H1 (cell line): ENCODE results near the gene ARID2. TPM values are rescaled to one million over a fixed set of nuclear protein-coding genes. Genes with fewer than 3 reads are reported as not detected.
A peak's percentile ranks its signal among the peaks of the same experiment; 100 is the strongest.

ENCODE experiments used
- CTCF ChIA-PET: fragments of 300-600 bp; sonication (Branson Sonifier 250); formaldehyde crosslinking; loops from one replicate; lab custom pipeline; 2021; ENCODE audit not compliant: partially characterized antibody; lab: Charles Lee
- POLR2A ChIA-PET: fragments of 300-600 bp; sonication (Branson Sonifier 250); formaldehyde crosslinking; loops from one replicate; lab custom pipeline; 2021; ENCODE audit warnings: inconsistent platforms; ENCODE audit not compliant: partially characterized antibody; lab: Charles Lee
- DNase-seq, 2 experiments: peaks; one replicate each; pipeline versions ENCODE4 v3.0.0 to v3.0.0-alpha.2; 2010 to 2022; ENCODE audit warnings: low spot score in 2 of 2, low read depth in 1 of 2, mixed read lengths in 1 of 2
- FAIRE-seq: peaks from 2 replicates; lab custom pipeline; 2011; peaks lifted over from hg19 to GRCh38; lab: Jason Lieb, UNC
- H2AFZ ChIP-seq: 2 replicates; pipeline ENCODE4 v1.8.1; 2012; ENCODE audit warnings: low read length, inconsistent platforms
- H2AK5ac ChIP-seq: 2 replicates; pipeline ENCODE4 v1.6.1; 2013; ENCODE audit warnings: low read depth, low read length
- H2BK120ac ChIP-seq: replicated peaks from 2 replicates; pipeline ENCODE3; 2013; ENCODE audit warnings: low read depth, low read length, inconsistent platforms
- H2BK12ac ChIP-seq: 2 replicates; pipeline ENCODE4 v1.6.1; 2013; ENCODE audit warnings: low read depth, low read length
- H2BK15ac ChIP-seq: 2 replicates; pipeline ENCODE4 v1.6.1; 2013; ENCODE audit warnings: low read length
- H2BK20ac ChIP-seq: 2 replicates; pipeline ENCODE4 v1.6.1; 2013; ENCODE audit warnings: low read length
- H2BK5ac ChIP-seq: 2 replicates; pipeline ENCODE4 v1.6.1; 2013; ENCODE audit warnings: low read depth, low read length
- H3K14ac ChIP-seq: 2 replicates; pipeline ENCODE4 v1.6.1; 2013; ENCODE audit warnings: inconsistent platforms; ENCODE audit not compliant: insufficient read length
- H3K18ac ChIP-seq: 2 replicates; pipeline ENCODE4 v1.6.1; 2013; ENCODE audit warnings: low read length; ENCODE audit errors: extremely low read depth
- H3K23ac ChIP-seq: 2 replicates; pipeline ENCODE4 v1.6.1; 2013; ENCODE audit warnings: inconsistent platforms; ENCODE audit not compliant: insufficient read length
- H3K23me2 ChIP-seq: 2 replicates; pipeline ENCODE4 v1.6.1; 2013; ENCODE audit warnings: low read depth, low read length
- H3K27ac ChIP-seq: 2 replicates; pipeline ENCODE4 v1.6.1; 2011; ENCODE audit warnings: low read depth, low read length, inconsistent platforms
- H3K27me3 ChIP-seq, 4 experiments: replicated peaks in 1 of 4; 1 replicate in 1 of 4; 2 replicates in 3 of 4; pipeline versions ENCODE4 v1.6.1 to v1.8.1; 2011 to 2013; ENCODE audit warnings: low read length in 3 of 4, mild to moderate bottlenecking in 3 of 4, inconsistent platforms in 2 of 4, mixed read lengths in 2 of 4, moderate library complexity in 1 of 4; ENCODE audit not compliant: control insufficient read depth in 3 of 4, insufficient read depth in 3 of 4; ENCODE audit errors: extremely low read depth in 1 of 4
- H3K36me3 ChIP-seq, 4 experiments: 2 replicates each; pipeline versions ENCODE4 v1.6.1 to v1.8.1; 2011 to 2013; ENCODE audit warnings: mild to moderate bottlenecking in 4 of 4, low read length in 3 of 4, moderate library complexity in 2 of 4, control low read depth in 1 of 4, inconsistent platforms in 1 of 4; ENCODE audit not compliant: insufficient read depth in 4 of 4, control insufficient read depth in 2 of 4
- H3K4ac ChIP-seq: replicated peaks from 2 replicates; pipeline ENCODE3; 2013; ENCODE audit warnings: low read length, low read depth, mixed read lengths, inconsistent platforms; ENCODE audit not compliant: insufficient read length
- H3K4me1 ChIP-seq, 4 experiments: replicated peaks in 1 of 4; 1 replicate in 1 of 4; 2 replicates in 3 of 4; pipeline versions ENCODE4 v1.6.1 to v1.8.1; 2011 to 2013; ENCODE audit warnings: low read length in 3 of 4, inconsistent platforms in 2 of 4, mixed read lengths in 1 of 4; ENCODE audit not compliant: insufficient read depth in 4 of 4, control insufficient read depth in 3 of 4
- H3K4me2 ChIP-seq, 2 experiments: 2 replicates each; pipeline versions ENCODE4 v1.6.1 to v1.8.1; 2011 to 2013; ENCODE audit warnings: low read depth in 2 of 2, low read length in 2 of 2, control low read depth in 1 of 2, inconsistent platforms in 1 of 2, mild to moderate bottlenecking in 1 of 2; ENCODE audit not compliant: insufficient read depth in 1 of 2
- H3K4me3 ChIP-seq, 4 experiments: fragments of 200-600, 300-600 bp in 1 of 4; sonication (generic), shearing (Covaris generic), sonication (Bioruptor Twin) in 1 of 4; 2 replicates each; pipeline versions ENCODE4 v1.5.1 to v1.8.1; 2011 to 2016; ENCODE audit warnings: low read length in 4 of 4, low read depth in 3 of 4, control low read depth in 2 of 4, inconsistent platforms in 2 of 4, mild to moderate bottlenecking in 2 of 4, mixed read lengths in 1 of 4, moderate library complexity in 1 of 4; ENCODE audit not compliant: insufficient read depth in 2 of 4; ENCODE audit errors: extremely low read depth in 1 of 4
- H3K56ac ChIP-seq: replicated peaks from 2 replicates; pipeline ENCODE3; 2013; ENCODE audit warnings: low read depth, mild to moderate bottlenecking, mixed read lengths, low read length, inconsistent platforms; ENCODE audit not compliant: insufficient read length
- H3K79me1 ChIP-seq: 2 replicates; pipeline ENCODE4 v1.6.1; 2013; ENCODE audit warnings: low read depth, low read length, control low read depth
- H3K79me2 ChIP-seq, 2 experiments: 2 replicates each; pipeline versions ENCODE4 v1.6.1 to v1.8.1; 2012 to 2013; ENCODE audit warnings: low read length in 2 of 2, mild to moderate bottlenecking in 2 of 2, inconsistent platforms in 1 of 2; ENCODE audit not compliant: insufficient read depth in 2 of 2, control insufficient read depth in 1 of 2
- H3K9ac ChIP-seq, 4 experiments: replicated peaks in 1 of 4; 1 replicate in 1 of 4; 2 replicates in 3 of 4; pipeline versions ENCODE4 v1.6.1 to v1.8.1; 2011 to 2013; ENCODE audit warnings: low read depth in 3 of 4, low read length in 3 of 4, control low read depth in 2 of 4, mild to moderate bottlenecking in 2 of 4, moderate library complexity in 2 of 4, inconsistent platforms in 1 of 4; ENCODE audit errors: extremely low read depth in 1 of 4
- H3K9me3 ChIP-seq, 2 experiments: 2 replicates each; pipeline versions ENCODE4 v1.6.1 to v1.8.1; 2012 to 2013; ENCODE audit warnings: mild to moderate bottlenecking in 2 of 2, moderate library complexity in 2 of 2, control low read depth in 1 of 2, inconsistent platforms in 1 of 2, low read depth in 1 of 2, low read length in 1 of 2, mixed read lengths in 1 of 2; ENCODE audit not compliant: insufficient read depth in 2 of 2
- H4K20me1 ChIP-seq, 2 experiments: replicated peaks in 1 of 2; 2 replicates each; pipeline versions ENCODE3 to v1.8.1; 2011 to 2013; ENCODE audit warnings: inconsistent platforms in 2 of 2, low read length in 2 of 2, mild to moderate bottlenecking in 1 of 2; ENCODE audit not compliant: insufficient read depth in 2 of 2, control insufficient read depth in 1 of 2
- H4K5ac ChIP-seq: 2 replicates; pipeline ENCODE4 v1.6.1; 2013; ENCODE audit warnings: low read length, low read depth, mixed read lengths, inconsistent platforms; ENCODE audit not compliant: insufficient read length
- H4K8ac ChIP-seq: 2 replicates; pipeline ENCODE4 v1.8.0; 2013; ENCODE audit warnings: mild to moderate bottlenecking, moderate library complexity, low read length, inconsistent platforms; ENCODE audit not compliant: insufficient read depth; ENCODE audit errors: extremely low read depth
- H4K91ac ChIP-seq: replicated peaks from 2 replicates; pipeline ENCODE3; 2013; ENCODE audit warnings: low read length, mixed read lengths, inconsistent platforms; ENCODE audit not compliant: insufficient read length
- KDM4A ChIP-seq: IDR thresholded peaks from one replicate; pipeline ENCODE4 v1.7.1; 2012; ENCODE audit warnings: low read depth, mild to moderate bottlenecking, moderate library complexity, low read length, inconsistent platforms; ENCODE audit not compliant: severe bottlenecking
- RFX5 ChIP-seq: IDR thresholded peaks from 2 replicates; pipeline ENCODE4 v1.6.1; 2011; ENCODE audit warnings: low read depth, low read length, improper control_type of control experiment, borderline replicate concordance
- RNF2 ChIP-seq: fragments of 200-900, 300-1000 bp; sonication (generic); IDR thresholded peaks from 2 replicates; pipeline ENCODE4 v1.7.1; 2016; ENCODE audit warnings: borderline replicate concordance, low read depth, mild to moderate bottlenecking, antibody characterized with exemption, low read length; ENCODE audit not compliant: poor library complexity, severe bottlenecking; ENCODE audit errors: missing control alignments
- WGBS, 2 experiments: shearing (Covaris generic) in 1 of 2; methylation state at CpG; one replicate each; pipeline versions ENCODE4 v1.1.6 to v1.1.7; 2013 to 2015; ENCODE audit warnings: low lambda C conversion rate in 2 of 2, mixed read lengths in 2 of 2, inconsistent platforms in 1 of 2, low coverage in 1 of 2, missing lambda C conversion rate in 1 of 2; ENCODE audit not compliant: insufficient replicate concordance in 2 of 2, insufficient coverage in 1 of 2, insufficient read length in 1 of 2; ENCODE audit errors: extremely low coverage in 1 of 2, missing lambda C conversion rate in 1 of 2; 5-methylcytosine and 5-hydroxymethylcytosine counted together
- polyA plus RNA-seq, 7 experiments: library from polyadenylated mRNA; depleted of rRNA in 3 of 7; stranded (reverse) in 5 of 7; unstranded in 2 of 7; fragments of >200 nt in 5 of 7; fragments of 200-250 nt in 2 of 7; gene quantifications; 1 replicate in 5 of 7; 2 replicates in 1 of 7; 4 replicates in 1 of 7; pipeline versions ENCODE4 v1.2.1 to v1.2.3, GENCODE V29; 2011 to 2013; ENCODE audit warnings: missing spikeins in 2 of 7, mixed read lengths in 2 of 7
- total RNA-seq: library from RNA; stranded (reverse); fragmentation: NEBNext Ultra II Directional; extraction: Animal tissue kit (Norgen Biotek cat#: 25700); gene quantifications from 2 replicates; pipeline ENCODE4 v1.2.1, GENCODE V29; 2021

The ARID2 gene
- total and polyA plus RNA-seq, 2 of the 8 experiments (the other 6 are each of a cell fraction or from before 2014, with no cell fraction given), result 32.0 to 45.2 TPM

DNA sequence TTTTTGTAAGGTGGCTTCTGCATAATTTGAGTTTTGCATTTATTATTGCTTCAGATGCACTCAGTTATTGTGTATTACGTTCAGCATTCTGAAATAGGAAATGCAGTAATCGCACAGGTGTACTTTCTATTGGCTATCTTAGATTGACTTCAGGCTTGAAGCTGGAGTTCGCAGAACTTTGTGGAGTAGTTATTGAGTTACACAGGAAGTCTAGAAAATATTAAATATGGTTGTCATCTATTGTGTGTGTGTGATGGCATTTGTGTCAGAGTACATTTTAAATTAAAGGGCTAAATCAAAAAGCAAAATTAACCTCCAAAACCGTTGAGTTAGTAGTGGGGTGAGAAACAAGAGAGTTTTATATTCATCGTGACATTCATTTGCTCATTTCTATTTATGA, 2.7 kb downstream of the ARID2 start:
- no peak overlapping the region for H4K5ac ChIP-seq
- no peak overlapping the region for H2BK5ac ChIP-seq
- FAIRE-seq (no peak), DNase-seq (no peak)
- H3K14ac ChIP-seq, result no peak overlapping the region
- no peak overlapping the region for H2BK120ac ChIP-seq
- no peak overlapping the region for H3K27ac ChIP-seq
- no peak overlapping the region for H2BK12ac ChIP-seq
- no peak overlapping the region for H3K18ac ChIP-seq
- H3K4me1 ChIP-seq, result no peaks in the 10 kb centered on the region; a peak in 1 of 7 replicates
- H3K9ac ChIP-seq, result no peak overlapping the region
- WGBS, 2 experiments, result 76% methylated on average over 5 of the region's 5 CpGs; no CpG with 5 or more reads in 1 of the 2 experiments
- no peak overlapping the region for H4K91ac ChIP-seq
- TF ChIP-seq KDM4A (no peak), RNF2 (no peak), RFX5 (no peak)
- H2AK5ac ChIP-seq, result no peak overlapping the region
- no peak overlapping the region for H3K4ac ChIP-seq
- ChIA-PET CTCF (no interaction called here), POLR2A (interaction anchor here (1.1 kb wide), 1 partner anchor 161 kb away, joined by 3 read pairs; no protein-coding TSS in a partner anchor)
- H3K9me3 ChIP-seq, result peaks cover 0 to 8% of the 10 kb centered on the region in 2 experiments; a peak in 3 of 4 replicates
- no peaks in the 10 kb centered on the region for H4K20me1 ChIP-seq
- no peak overlapping the region for H2BK20ac ChIP-seq
- H3K36me3 ChIP-seq, result peaks cover 0 to 26% (median 4%) of the 10 kb centered on the region in 4 experiments; a peak in 4 of 8 replicates
- no peaks in the 10 kb centered on the region for H3K27me3 ChIP-seq
- H3K56ac ChIP-seq, result no peak overlapping the region
- H4K8ac ChIP-seq, result no peak overlapping the region
- H3K79me1 ChIP-seq, result no peaks in the 10 kb centered on the region
- H3K4me3 ChIP-seq, result peak overlapping the region; percentile 24 to 93 (median 87); a peak in 7 of 8 replicates
- H2AFZ ChIP-seq, result no peak overlapping the region
- H2BK15ac ChIP-seq, result no peak overlapping the region
- peaks cover 9% of the 10 kb centered on the region for H3K23me2 ChIP-seq
- no peak overlapping the region for H3K23ac ChIP-seq
- H3K4me2 ChIP-seq, result peak overlapping the region; percentile 70 to 81
- peaks cover 14 to 65% of the 10 kb centered on the region in 2 experiments; a peak in 3 of 4 replicates for H3K79me2 ChIP-seq
